ENCODE data around the gene AIFM3. TPM values are rescaled to one million over a fixed set of nuclear protein-coding genes. Genes with fewer than 3 reads are reported as not detected.

AIFM3 gene
- total and polyA plus RNA-seq, 7 donors: 0.25 to 0.77 (median 0.53) TPM

GRCh38 chr22:20922141-20922751 lies 44.8 kb upstream of the AIFM3 start:
- DNase-seq (no peak), ATAC-seq (no peak)
- Histone ChIP-seq H3K9me3 (no peaks in the 10 kb centered on the region), H3K4me3 (no peak overlapping the region), H3K27ac (no peak overlapping the region), H3K4me1 (peaks cover 42% of the 10 kb centered on the region), H3K36me3 (ENCODE audit: insufficient read depth in 1 of 2, low read depth in 1 of 2) (peaks cover 0 to 2% of the 10 kb centered on the region in 2 donors), H3K27me3 (ENCODE audit: insufficient read depth in 3 of 3, low read length in 2 of 3) (no peaks in the 10 kb centered on the region)
- TF ChIP-seq CTCF (IDR thresholded peaks at IDR 0.05): no peak
- intact Hi-C loops (cut with DNase I): loop anchor here in 1 of 2 donors (10.0 kb wide), 1 partner anchor 63 kb away; the partner anchor contains the start of gene LZTR1
- 76 to 81% (median 78%) methylated on average over 3 of the region's 3 CpGs for WGBS, 3 donors

- H3K4me1 ChIP-seq: peaks cover 27% of the 10 kb centered on the region
- H3K27ac ChIP-seq: no peak overlapping the region
- no peaks in the 10 kb centered on the region for H3K27me3 ChIP-seq (ENCODE audit: insufficient read depth in 3 of 3, low read length in 2 of 3)
- ATAC-seq (no peak), DNase-seq (no peak)
- intact Hi-C loops (cut with DNase I): loop anchor here in 1 of 2 donors (10.0 kb wide), 1 partner anchor 59 kb away; the partner anchor contains the start of gene LZTR1
- 91 to 98% (median 95%) methylated on average over 2 of the region's 2 CpGs for WGBS, 3 donors
- TF ChIP-seq CTCF (IDR thresholded peaks at IDR 0.05): no peak
- no peaks in the 10 kb centered on the region for H3K9me3 ChIP-seq
- no peak overlapping the region for H3K4me3 ChIP-seq
- H3K36me3 ChIP-seq (ENCODE audit: insufficient read depth in 1 of 2, low read depth in 1 of 2): peaks cover 0 to 2% of the 10 kb centered on the region in 2 donors
Measured at GRCh38 chr22:20926243-20926642, 40.8 kb upstream of the AIFM3 start.

GRCh38 chr22:20927940-20928572 lies 39.0 kb upstream of the AIFM3 start:
- no peak for TF ChIP-seq CTCF (IDR thresholded peaks at IDR 0.05)
- no peak overlapping the region for H3K4me3 ChIP-seq
- no peak overlapping the region for H3K27ac ChIP-seq
- WGBS, 3 donors: 69 to 80% (median 73%) methylated on average over 4 of the region's 4 CpGs
- DNase-seq (no peak), ATAC-seq (no peak)
- peaks cover 0 to 2% of the 10 kb centered on the region in 2 donors for H3K36me3 ChIP-seq (ENCODE audit: insufficient read depth in 1 of 2, low read depth in 1 of 2)
- H3K4me1 ChIP-seq: peaks cover 11% of the 10 kb centered on the region
- no peaks in the 10 kb centered on the region for H3K27me3 ChIP-seq (ENCODE audit: insufficient read depth in 3 of 3, low read length in 2 of 3)
- no peaks in the 10 kb centered on the region for H3K9me3 ChIP-seq
- intact Hi-C loops (cut with DNase I): loop anchor here in 1 of 2 donors (10.0 kb wide), 1 partner anchor 57 kb away; the partner anchor contains the start of gene LZTR1

- WGBS, 3 donors: 90 to 96% (median 92%) methylated on average over 4 of the region's 4 CpGs
- no peak for ATAC-seq
- intact Hi-C loops (cut with DNase I): loop anchor here in 1 of 2 donors (10.0 kb wide), 1 partner anchor 56 kb away; the partner anchor contains the start of gene LZTR1
Measured at GRCh38 chr22:20928573-20928967, 38.5 kb upstream of the AIFM3 start.

More at GRCh38 chr22:20928573-20928967, 38.5 kb upstream of the AIFM3 start:
- TF ChIP-seq CTCF (IDR thresholded peaks at IDR 0.05): no peak
- no peaks in the 10 kb centered on the region for H3K27me3 ChIP-seq (ENCODE audit: insufficient read depth in 3 of 3, low read length in 2 of 3)
- no peak overlapping the region for H3K27ac ChIP-seq
- H3K9me3 ChIP-seq: no peaks in the 10 kb centered on the region
- peaks cover 11% of the 10 kb centered on the region for H3K4me1 ChIP-seq
- no peak for DNase-seq
- H3K4me3 ChIP-seq: no peak overlapping the region
- H3K36me3 ChIP-seq (ENCODE audit: insufficient read depth in 1 of 2, low read depth in 1 of 2): peaks cover 0 to 2% of the 10 kb centered on the region in 2 donors

Data from psoas muscle (tissue), 8 donors.